ENCODE results near the gene SRGAP2C. TPM values are rescaled to one million over a fixed set of nuclear protein-coding genes. Genes with fewer than 3 reads are reported as not detected.
"Not testable (repeated sequence)": the region's sequence is repeated elsewhere in the genome, so short reads cannot be mapped to it uniquely, and the experiment has no call there.

SRGAP2C gene
- total RNA-seq, 3 donors from 2014 or later: 5.4 to 27.8 (median 12.3) TPM

GRCh38 chr1:121332141-121332540, 147.4 kb downstream of the SRGAP2C start:
- DNase-seq; ATAC-seq; H3K4me1 ChIP-seq (ENCODE audit: low read depth); H3K9me3 ChIP-seq; intact Hi-C loops (cut with DNase I, micrococcal nuclease); H3K36me3 ChIP-seq (ENCODE audit: low read depth); H3K4me3 ChIP-seq: not testable (repeated sequence)

GRCh38 chr1:121332599-121333562, 148.1 kb downstream of the SRGAP2C start:
- H3K36me3 ChIP-seq (ENCODE audit: low read depth); ATAC-seq; DNase-seq; H3K9me3 ChIP-seq; H3K4me1 ChIP-seq (ENCODE audit: low read depth); intact Hi-C loops (cut with DNase I, micrococcal nuclease); H3K4me3 ChIP-seq: not testable (repeated sequence)

DNA sequence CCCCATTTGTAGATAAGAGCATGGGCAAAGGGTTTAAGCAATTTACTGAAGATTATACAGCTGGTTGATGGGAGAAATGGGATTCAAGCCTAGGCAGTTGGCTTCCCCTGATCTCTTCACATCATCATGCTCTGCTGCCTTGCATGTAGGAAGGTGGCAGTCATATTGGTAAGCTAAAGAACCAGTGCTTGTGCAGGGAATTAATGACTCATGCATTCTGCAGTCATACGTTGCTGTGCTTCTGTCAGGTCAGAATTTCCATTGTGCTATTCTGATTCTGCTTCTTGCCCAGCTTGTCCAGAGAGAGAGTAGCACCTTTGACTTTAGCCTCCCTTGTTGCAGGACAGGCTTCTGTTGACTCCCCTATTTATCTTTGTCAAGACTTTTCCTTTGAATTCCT, 153.2 kb downstream of the SRGAP2C start:
- intact Hi-C loops (cut with DNase I, micrococcal nuclease); H3K36me3 ChIP-seq (ENCODE audit: low read depth); H3K9me3 ChIP-seq; H3K4me3 ChIP-seq; DNase-seq; ATAC-seq; H3K4me1 ChIP-seq (ENCODE audit: low read depth): not testable (repeated sequence)

DNA sequence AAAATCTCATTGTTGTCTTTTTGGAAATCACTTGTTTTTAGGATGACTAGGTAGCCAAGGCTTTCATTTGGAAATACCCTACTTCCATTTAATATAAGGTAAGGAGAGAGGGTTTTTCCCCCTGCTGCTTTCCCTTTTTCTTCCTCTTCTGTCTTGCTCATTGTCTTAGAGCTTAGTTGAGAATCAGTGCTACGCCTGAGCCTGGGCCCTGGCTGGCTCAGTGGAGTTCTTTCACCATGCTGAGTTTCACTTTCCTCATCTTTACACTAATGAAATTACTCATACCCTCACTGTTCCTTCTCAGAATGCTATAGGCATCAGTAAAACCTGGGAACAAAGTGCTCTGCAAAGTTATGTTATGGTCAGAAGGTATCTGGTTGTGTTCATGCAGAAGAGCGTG, 154.8 kb downstream of the SRGAP2C start:
- not testable (repeated sequence) for ATAC-seq

DNA sequence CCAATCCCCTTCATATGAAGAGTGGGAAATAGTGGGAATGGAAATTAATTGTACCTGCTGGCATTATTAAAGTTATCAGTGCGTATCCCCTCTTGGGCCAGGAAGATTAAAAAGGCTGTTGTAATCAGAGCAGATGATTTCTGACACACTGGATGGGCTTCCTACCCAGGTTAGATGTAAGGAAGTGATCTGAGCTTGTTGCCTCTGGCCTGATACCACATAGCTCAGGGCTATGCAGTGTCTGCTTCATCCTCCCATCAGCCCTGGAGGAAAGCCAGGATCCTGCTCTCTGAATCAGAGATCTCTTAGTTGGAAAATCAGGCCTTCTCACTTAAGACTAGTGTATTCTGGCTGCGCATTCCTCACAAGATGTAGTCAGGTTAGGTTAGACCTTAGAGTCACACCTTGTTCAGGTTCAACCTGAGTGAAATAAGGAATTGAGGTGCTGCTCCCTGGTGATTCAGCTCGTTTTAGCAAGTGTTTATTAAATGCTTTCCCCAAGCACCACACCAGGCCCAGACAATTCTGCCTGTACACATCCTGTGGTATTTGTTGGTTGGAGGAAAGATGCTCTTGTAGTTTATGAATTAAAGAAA, 158.6 kb downstream of the SRGAP2C start:
- H3K9me3 ChIP-seq; H3K36me3 ChIP-seq (ENCODE audit: low read depth); intact Hi-C loops (cut with DNase I, micrococcal nuclease); DNase-seq; ATAC-seq; H3K4me3 ChIP-seq; H3K4me1 ChIP-seq (ENCODE audit: low read depth): not testable (repeated sequence)

More for the DNA sequence above, 154.8 kb downstream of the SRGAP2C start:
- intact Hi-C loops (cut with DNase I, micrococcal nuclease); H3K4me3 ChIP-seq; H3K4me1 ChIP-seq (ENCODE audit: low read depth); H3K36me3 ChIP-seq (ENCODE audit: low read depth); DNase-seq; H3K9me3 ChIP-seq: not testable (repeated sequence)

DNA sequence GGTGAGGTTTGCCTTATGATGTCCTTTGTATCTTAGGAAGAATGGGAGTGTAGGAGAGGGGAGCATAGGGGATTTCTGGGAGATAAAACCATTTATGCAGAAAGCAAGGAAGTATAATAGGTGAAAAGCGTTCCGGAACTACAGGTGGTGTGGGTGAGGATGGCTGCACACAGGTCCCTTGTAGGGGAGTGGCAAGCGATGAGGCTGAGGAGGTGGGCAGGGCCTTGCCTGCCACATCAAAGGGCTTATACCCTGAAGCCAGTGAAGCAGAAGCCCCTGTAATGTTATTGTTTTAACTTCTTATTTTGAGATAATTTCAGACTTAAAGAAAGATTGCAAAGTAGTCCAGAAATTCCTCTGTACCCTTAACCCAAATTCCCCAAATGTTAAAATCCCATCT, 159.6 kb downstream of the SRGAP2C start:
- ATAC-seq; intact Hi-C loops (cut with DNase I, micrococcal nuclease); H3K4me1 ChIP-seq (ENCODE audit: low read depth); H3K9me3 ChIP-seq; H3K36me3 ChIP-seq (ENCODE audit: low read depth); H3K4me3 ChIP-seq; DNase-seq: not testable (repeated sequence)

DNA sequence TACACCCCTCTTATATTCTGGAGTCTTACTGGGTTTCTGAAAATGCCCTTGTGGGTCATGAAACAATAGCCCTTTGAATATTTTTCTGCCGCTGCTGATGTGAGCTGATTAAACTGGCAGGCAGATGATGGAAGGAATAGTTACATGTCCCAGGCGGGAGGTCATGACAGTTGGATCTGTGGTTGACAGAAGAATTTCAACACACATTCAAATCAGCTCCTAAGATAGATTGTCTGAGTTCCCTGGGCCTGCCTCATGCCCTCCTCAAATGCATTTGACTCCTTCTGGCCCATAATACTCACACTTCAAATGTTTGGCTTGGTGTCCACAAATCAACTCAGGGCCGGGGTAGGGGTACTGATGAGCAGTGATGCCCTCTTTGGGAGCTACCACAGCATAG, 161.9 kb downstream of the SRGAP2C start:
- DNase-seq; H3K4me1 ChIP-seq (ENCODE audit: low read depth); H3K4me3 ChIP-seq; H3K36me3 ChIP-seq (ENCODE audit: low read depth); ATAC-seq; H3K9me3 ChIP-seq; intact Hi-C loops (cut with DNase I, micrococcal nuclease): not testable (repeated sequence)

GRCh38 chr1:121347476-121347875, 162.7 kb downstream of the SRGAP2C start:
- not testable (repeated sequence) for ATAC-seq, DNase-seq

GRCh38 chr1:121348115-121348514, 163.3 kb downstream of the SRGAP2C start:
- not testable (repeated sequence) for ATAC-seq, DNase-seq

More at GRCh38 chr1:121347476-121347875, 162.7 kb downstream of the SRGAP2C start:
- H3K4me3 ChIP-seq; H3K9me3 ChIP-seq; H3K4me1 ChIP-seq (ENCODE audit: low read depth); H3K36me3 ChIP-seq (ENCODE audit: low read depth); intact Hi-C loops (cut with DNase I, micrococcal nuclease): not testable (repeated sequence)

GRCh38 chr1:121349332-121349967, 164.7 kb downstream of the SRGAP2C start:
- ATAC-seq; H3K36me3 ChIP-seq (ENCODE audit: low read depth); H3K4me3 ChIP-seq; intact Hi-C loops (cut with DNase I, micrococcal nuclease); DNase-seq; H3K9me3 ChIP-seq; H3K4me1 ChIP-seq (ENCODE audit: low read depth): not testable (repeated sequence)

More at GRCh38 chr1:121348115-121348514, 163.3 kb downstream of the SRGAP2C start:
- intact Hi-C loops (cut with DNase I, micrococcal nuclease); H3K4me1 ChIP-seq (ENCODE audit: low read depth); H3K4me3 ChIP-seq; H3K9me3 ChIP-seq; H3K36me3 ChIP-seq (ENCODE audit: low read depth): not testable (repeated sequence)

DNA sequence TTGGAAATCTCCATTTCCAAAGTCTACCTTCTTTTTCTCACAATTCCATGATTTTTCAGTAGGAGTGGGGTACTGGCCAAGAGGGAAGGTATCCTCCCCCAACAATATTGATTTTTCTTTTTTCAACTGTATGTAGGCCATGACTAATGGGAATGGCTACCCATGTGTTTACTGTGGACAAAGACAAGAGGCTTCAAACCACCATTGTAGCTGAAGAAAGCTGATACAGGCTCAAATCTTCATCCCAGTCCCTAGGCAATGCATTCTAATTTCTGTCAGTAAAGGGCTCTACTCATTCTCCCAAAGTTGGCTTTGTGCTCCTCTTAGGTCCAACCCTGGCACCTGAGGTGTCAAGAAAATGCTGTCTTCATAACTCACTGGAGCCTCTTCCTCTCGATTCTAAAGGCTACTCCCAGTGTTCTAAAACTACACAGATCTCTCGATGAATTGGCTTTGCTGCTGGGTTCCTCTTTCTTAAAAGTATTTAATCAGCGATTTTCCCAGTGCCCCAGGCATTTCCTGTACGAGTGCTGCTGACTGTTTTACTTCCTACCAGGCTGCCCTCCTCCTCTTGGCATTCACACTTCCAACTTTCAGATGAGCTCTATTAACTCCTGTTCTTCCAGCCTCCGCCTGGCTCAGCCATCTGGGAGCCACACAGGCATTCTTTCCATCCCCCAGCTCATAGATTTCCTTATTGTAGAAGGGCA, 171.1 kb downstream of the SRGAP2C start:
- H3K4me3 ChIP-seq; intact Hi-C loops (cut with DNase I, micrococcal nuclease); H3K4me1 ChIP-seq (ENCODE audit: low read depth); H3K9me3 ChIP-seq; DNase-seq; H3K36me3 ChIP-seq (ENCODE audit: low read depth); ATAC-seq: not testable (repeated sequence)

DNA sequence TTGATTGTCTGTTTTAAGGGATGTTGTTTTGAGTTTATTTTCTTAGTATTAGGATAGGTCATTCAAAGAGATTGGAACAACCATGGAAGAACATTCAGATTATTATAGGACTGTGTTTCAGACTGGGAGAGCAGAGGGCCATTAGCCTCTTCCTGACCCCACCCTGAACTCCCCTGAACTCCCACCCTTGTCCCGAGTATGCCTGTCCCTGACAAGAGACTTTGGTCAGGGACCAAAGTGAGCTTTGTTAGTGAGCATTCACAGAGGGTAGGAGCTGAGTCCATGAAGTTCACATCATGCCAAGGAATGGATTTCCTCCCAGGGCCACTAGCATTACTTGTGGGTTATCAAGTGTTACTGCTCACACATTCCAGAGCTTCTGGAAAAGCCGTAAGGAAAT, 172.0 kb downstream of the SRGAP2C start:
- DNase-seq: not testable (repeated sequence)

GRCh38 chr1:121360531-121360930, 175.8 kb downstream of the SRGAP2C start:
- DNase-seq; intact Hi-C loops (cut with DNase I, micrococcal nuclease): not testable (repeated sequence)

More for the DNA sequence above, 172.0 kb downstream of the SRGAP2C start:
- H3K9me3 ChIP-seq; ATAC-seq; intact Hi-C loops (cut with DNase I, micrococcal nuclease); H3K4me3 ChIP-seq; H3K36me3 ChIP-seq (ENCODE audit: low read depth); H3K4me1 ChIP-seq (ENCODE audit: low read depth): not testable (repeated sequence)

More at GRCh38 chr1:121360531-121360930, 175.8 kb downstream of the SRGAP2C start:
- H3K9me3 ChIP-seq; H3K4me3 ChIP-seq; H3K36me3 ChIP-seq (ENCODE audit: low read depth); H3K4me1 ChIP-seq (ENCODE audit: low read depth); ATAC-seq: not testable (repeated sequence)

All from mucosa of descending colon (tissue), 3 donors.